ENCODE data around the gene CSRP1.

Gene CSRP1

GRCh38 chr1:201516511-201517127 is 9.7 kb upstream of the CSRP1 start:
- Histone ChIP-seq H3K36me3 (no peaks in the 10 kb centered on the region), H3K4me3 (ENCODE audit: low read depth, low read length) (no peak overlapping the region), H3K27me3 (ENCODE audit: insufficient read depth, low read depth, severe bottlenecking) (no peaks in the 10 kb centered on the region), H3K27ac (0 out of 2 replicates have a peak overlapping the region, but pooled peaks have one; percentile 2), H3K9me3 (ENCODE audit: severe bottlenecking) (no peaks in the 10 kb centered on the region)
- TF ChIP-seq CTCF (IDR thresholded peaks at IDR 0.05; ENCODE audit: low read depth, low read length) = no peak
- no peak for DNase-seq

DNA sequence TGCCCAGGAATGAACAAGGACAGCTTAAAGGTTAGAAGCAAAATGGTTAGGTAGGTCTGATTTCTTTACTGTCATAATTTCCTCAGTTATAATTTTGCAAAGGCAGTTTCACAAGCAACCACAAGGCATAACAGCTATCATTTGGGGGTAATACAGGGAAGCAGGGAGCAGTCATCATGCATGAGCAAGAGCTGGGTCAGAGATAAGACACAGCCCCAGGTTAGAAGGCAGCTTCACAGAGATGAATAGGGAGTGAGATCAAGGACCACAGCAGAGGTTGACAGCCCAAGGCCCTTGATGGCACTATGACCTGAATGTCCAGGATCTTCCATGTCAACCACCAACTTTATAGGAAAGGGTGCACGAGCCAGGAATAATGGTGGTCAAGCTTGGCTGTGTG is 9.0 kb upstream of the CSRP1 start:
- Histone ChIP-seq H3K27ac (no peak overlapping the region), H3K27me3 (ENCODE audit: insufficient read depth, low read depth, severe bottlenecking) (no peaks in the 10 kb centered on the region), H3K9me3 (ENCODE audit: severe bottlenecking) (no peaks in the 10 kb centered on the region), H3K36me3 (no peaks in the 10 kb centered on the region), H3K4me3 (ENCODE audit: low read depth, low read length) (no peak overlapping the region)
- no peak for DNase-seq
- TF ChIP-seq CTCF (IDR thresholded peaks at IDR 0.05; ENCODE audit: low read depth, low read length) = no peak

- no peak overlapping the region for H3K27ac ChIP-seq
- no peak overlapping the region for H3K4me3 ChIP-seq (ENCODE audit: low read depth, low read length)
- no peak for TF ChIP-seq CTCF (IDR thresholded peaks at IDR 0.05; ENCODE audit: low read depth, low read length)
- no peaks in the 10 kb centered on the region for H3K9me3 ChIP-seq (ENCODE audit: severe bottlenecking)
- no peaks in the 10 kb centered on the region for H3K36me3 ChIP-seq
- DNase-seq = no peak
- no peaks in the 10 kb centered on the region for H3K27me3 ChIP-seq (ENCODE audit: insufficient read depth, low read depth, severe bottlenecking)
These were observed 8.3 kb upstream of the CSRP1 start for GRCh38 chr1:201515062-201515750.

GRCh38 chr1:201514466-201514865 is 7.5 kb upstream of the CSRP1 start:
- H3K27me3 ChIP-seq (ENCODE audit: insufficient read depth, low read depth, severe bottlenecking) = no peaks in the 10 kb centered on the region
- no peaks in the 10 kb centered on the region for H3K9me3 ChIP-seq (ENCODE audit: severe bottlenecking)
- no peak for TF ChIP-seq CTCF (IDR thresholded peaks at IDR 0.05; ENCODE audit: low read depth, low read length)
- H3K27ac ChIP-seq = no peak overlapping the region
- no peak for DNase-seq
- no peak overlapping the region for H3K4me3 ChIP-seq (ENCODE audit: low read depth, low read length)
- H3K36me3 ChIP-seq = no peaks in the 10 kb centered on the region

GRCh38 chr1:201513498-201514243 is 6.7 kb upstream of the CSRP1 start:
- H3K36me3 ChIP-seq = no peaks in the 10 kb centered on the region
- H3K27ac ChIP-seq = peak overlapping the region; percentile 3; the same call in 1 of the 2 replicates
- no peak for TF ChIP-seq CTCF (IDR thresholded peaks at IDR 0.05; ENCODE audit: low read depth, low read length)
- H3K27me3 ChIP-seq (ENCODE audit: insufficient read depth, low read depth, severe bottlenecking) = no peaks in the 10 kb centered on the region
- no peaks in the 10 kb centered on the region for H3K9me3 ChIP-seq (ENCODE audit: severe bottlenecking)
- H3K4me3 ChIP-seq (ENCODE audit: low read depth, low read length) = no peak overlapping the region
- no peak for DNase-seq

All from WERI-Rb-1 (cell line).